ENCODE results near the gene DCP1B. TPM values are rescaled to one million over a fixed set of nuclear protein-coding genes. Genes with fewer than 3 reads are reported as not detected.

DCP1B gene
- total RNA-seq, 3 donors from 2014 or later (not counting 1 experiment from before 2014, with no cell fraction given): 4.7 to 8.5 (median 7.5) TPM

DNA sequence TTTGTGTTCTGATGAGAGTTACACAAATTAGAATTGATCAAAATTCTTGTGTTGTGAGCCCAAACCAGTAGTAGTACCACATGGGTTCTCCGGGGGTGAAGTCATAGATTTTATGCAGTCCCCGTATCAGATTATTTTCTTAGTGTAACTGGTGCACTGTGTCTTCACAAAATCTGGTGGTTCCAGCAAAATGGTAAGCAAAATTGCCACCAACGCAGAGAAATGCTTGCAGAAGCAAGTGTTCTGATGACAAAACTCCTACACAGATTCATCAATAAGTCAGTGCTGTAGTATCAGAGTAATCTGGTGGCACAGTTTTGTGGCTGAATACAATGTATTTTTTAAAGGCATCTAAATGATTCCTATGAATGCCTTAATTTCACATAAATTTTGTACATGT lies 84.5 kb downstream of the DCP1B start:
- no peaks in the 10 kb centered on the region for H3K27me3 ChIP-seq (ENCODE audit: control insufficient read depth, insufficient read depth, low read length)
- intact Hi-C loops (cut with micrococcal nuclease): loop anchor here (5.0 kb wide), 1 partner anchor 107 kb away; no protein-coding TSS in a partner anchor
- Mint-ChIP-seq H3K4me3 (no peak overlapping the region), H3K4me1 (peaks cover 17 to 34% of the 10 kb centered on the region in 2 donors), H3K27me3 (ENCODE audit: low read depth in 2 of 2) (peaks cover 10 to 17% of the 10 kb centered on the region in 2 donors), H3K36me3 (no peaks in the 10 kb centered on the region), H3K27ac (no peak overlapping the region), H3K9me3 (no peaks in the 10 kb centered on the region)
- TF ChIP-seq, protein P1, sequence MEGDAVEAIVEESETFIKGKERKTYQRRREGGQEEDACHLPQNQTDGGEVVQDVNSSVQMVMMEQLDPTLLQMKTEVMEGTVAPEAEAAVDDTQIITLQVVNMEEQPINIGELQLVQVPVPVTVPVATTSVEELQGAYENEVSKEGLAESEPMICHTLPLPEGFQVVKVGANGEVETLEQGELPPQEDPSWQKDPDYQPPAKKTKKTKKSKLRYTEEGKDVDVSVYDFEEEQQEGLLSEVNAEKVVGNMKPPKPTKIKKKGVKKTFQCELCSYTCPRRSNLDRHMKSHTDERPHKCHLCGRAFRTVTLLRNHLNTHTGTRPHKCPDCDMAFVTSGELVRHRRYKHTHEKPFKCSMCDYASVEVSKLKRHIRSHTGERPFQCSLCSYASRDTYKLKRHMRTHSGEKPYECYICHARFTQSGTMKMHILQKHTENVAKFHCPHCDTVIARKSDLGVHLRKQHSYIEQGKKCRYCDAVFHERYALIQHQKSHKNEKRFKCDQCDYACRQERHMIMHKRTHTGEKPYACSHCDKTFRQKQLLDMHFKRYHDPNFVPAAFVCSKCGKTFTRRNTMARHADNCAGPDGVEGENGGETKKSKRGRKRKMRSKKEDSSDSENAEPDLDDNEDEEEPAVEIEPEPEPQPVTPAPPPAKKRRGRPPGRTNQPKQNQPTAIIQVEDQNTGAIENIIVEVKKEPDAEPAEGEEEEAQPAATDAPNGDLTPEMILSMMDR (IDR thresholded peaks at IDR 0.05): no peak
- H3K27ac ChIP-seq (ENCODE audit: low read length): no peak overlapping the region
- H3K4me3 ChIP-seq (ENCODE audit: low read length): no peak overlapping the region
- ATAC-seq: no peak
- H3K36me3 ChIP-seq (ENCODE audit: control insufficient read depth, insufficient read depth, low read length): no peaks in the 10 kb centered on the region
- 93% methylated on average over 3 of the region's 3 CpGs for WGBS (ENCODE audit: insufficient coverage)
- peaks cover 31% of the 10 kb centered on the region for H3K4me1 ChIP-seq (ENCODE audit: control insufficient read depth, insufficient read depth, low read length)
- DNase-seq: no peak
- no peaks in the 10 kb centered on the region for H3K9me3 ChIP-seq (ENCODE audit: control insufficient read depth, insufficient read depth, low read length)

GRCh38 chr12:1919284-1919683 lies 85.0 kb downstream of the DCP1B start:
- WGBS (ENCODE audit: insufficient coverage): 95% methylated on average over 5 of the region's 5 CpGs
- intact Hi-C loops (cut with micrococcal nuclease): no loop called here
- no peak overlapping the region for H3K4me3 ChIP-seq (ENCODE audit: low read length)
- peaks cover 17 to 31% of the 10 kb centered on the region in 2 donors for H3K4me1 Mint-ChIP-seq
- no peak overlapping the region for H3K27ac Mint-ChIP-seq
- peaks cover 10 to 13% of the 10 kb centered on the region in 2 donors for H3K27me3 Mint-ChIP-seq (ENCODE audit: low read depth in 2 of 2)
- ATAC-seq (no peak), DNase-seq (no peak)
- no peaks in the 10 kb centered on the region for H3K36me3 ChIP-seq (ENCODE audit: control insufficient read depth, insufficient read depth, low read length)
- H3K4me3 Mint-ChIP-seq: no peak overlapping the region
- no peaks in the 10 kb centered on the region for H3K9me3 Mint-ChIP-seq
- no peaks in the 10 kb centered on the region for H3K36me3 Mint-ChIP-seq
- peaks cover 30% of the 10 kb centered on the region for H3K4me1 ChIP-seq (ENCODE audit: control insufficient read depth, insufficient read depth, low read length)
- TF ChIP-seq, protein P1 (IDR thresholded peaks at IDR 0.05): no peak
- no peak overlapping the region for H3K27ac ChIP-seq (ENCODE audit: low read length)
- H3K27me3 ChIP-seq (ENCODE audit: control insufficient read depth, insufficient read depth, low read length): no peaks in the 10 kb centered on the region
- H3K9me3 ChIP-seq (ENCODE audit: control insufficient read depth, insufficient read depth, low read length): no peaks in the 10 kb centered on the region

DNA sequence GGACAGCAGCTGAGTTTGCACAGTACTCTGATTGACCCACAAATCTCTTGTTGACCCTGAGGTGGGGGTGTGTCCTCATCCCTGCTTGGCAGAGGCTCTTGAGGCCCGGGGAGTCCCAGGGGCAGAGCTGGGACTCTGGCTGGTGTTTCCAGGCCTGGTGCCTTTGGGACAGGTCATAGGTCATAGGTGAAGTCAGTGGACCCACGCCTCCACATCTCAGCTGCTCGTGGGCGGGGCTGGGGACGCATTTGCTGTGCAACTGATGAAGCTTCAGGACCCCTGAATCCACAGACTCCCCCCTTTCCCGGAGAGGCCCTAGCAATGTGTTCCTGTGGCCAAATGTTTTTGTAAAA lies 85.4 kb downstream of the DCP1B start:
- no peak overlapping the region for H3K27ac ChIP-seq (ENCODE audit: low read length)
- TF ChIP-seq, protein P1 (IDR thresholded peaks at IDR 0.05): no peak
- Mint-ChIP-seq H3K4me1 (peaks cover 17 to 31% of the 10 kb centered on the region in 2 donors), H3K27me3 (ENCODE audit: low read depth in 2 of 2) (peaks cover 10 to 13% of the 10 kb centered on the region in 2 donors), H3K36me3 (no peaks in the 10 kb centered on the region), H3K27ac (no peak overlapping the region), H3K9me3 (no peaks in the 10 kb centered on the region), H3K4me3 (no peak overlapping the region)
- intact Hi-C loops (cut with micrococcal nuclease): no loop called here
- DNase-seq (no peak), ATAC-seq (no peak)
- peaks cover 30% of the 10 kb centered on the region for H3K4me1 ChIP-seq (ENCODE audit: control insufficient read depth, insufficient read depth, low read length)
- WGBS (ENCODE audit: insufficient coverage): 91% methylated on average over 5 of the region's 6 CpGs
- H3K4me3 ChIP-seq (ENCODE audit: low read length): no peak overlapping the region
- H3K9me3 ChIP-seq (ENCODE audit: control insufficient read depth, insufficient read depth, low read length): no peaks in the 10 kb centered on the region
- no peaks in the 10 kb centered on the region for H3K36me3 ChIP-seq (ENCODE audit: control insufficient read depth, insufficient read depth, low read length)
- H3K27me3 ChIP-seq (ENCODE audit: control insufficient read depth, insufficient read depth, low read length): no peaks in the 10 kb centered on the region

Data from natural killer cell (primary cell).